Upper lobe of left lung (tissue), 4 donors: ENCODE data around the gene PLK5.
A peak's percentile ranks its signal among the peaks of the same experiment; 100 is the strongest.

Experiments used
- EP300 ChIP-seq, 4 donors: sonication (generic); formaldehyde crosslinking; IDR thresholded peaks; one replicate each; pipeline ENCODE4 v1.5.1; 2017; ENCODE audit warnings: antibody characterized with exemption in 4 of 4, control low read depth in 2 of 4
- POLR2A ChIP-seq, 4 donors: fragments of 450-650 bp; IDR thresholded peaks; one replicate each; pipeline ENCODE4 v1.5.1; 2016 to 2017; ENCODE audit warnings: antibody characterized with exemption in 4 of 4, mild to moderate bottlenecking in 2 of 4
- POLR2AphosphoS5 ChIP-seq, 2 donors: sonication (generic); formaldehyde crosslinking; IDR thresholded peaks; one replicate each; pipeline ENCODE4 v1.5.1; 2017; ENCODE audit warnings: antibody characterized with exemption in 2 of 2
- TF ChIP-seq, protein P1 (sequence below), 6 experiments: fragments of 450-650 bp in 4 of 6; fragments of 200-600 bp in 2 of 6; sonication (generic) in 2 of 6; IDR thresholded peaks; one replicate each; pipeline ENCODE4 v1.5.1; 2016 to 2019; ENCODE audit warnings: antibody characterized with exemption in 6 of 6

DNA sequence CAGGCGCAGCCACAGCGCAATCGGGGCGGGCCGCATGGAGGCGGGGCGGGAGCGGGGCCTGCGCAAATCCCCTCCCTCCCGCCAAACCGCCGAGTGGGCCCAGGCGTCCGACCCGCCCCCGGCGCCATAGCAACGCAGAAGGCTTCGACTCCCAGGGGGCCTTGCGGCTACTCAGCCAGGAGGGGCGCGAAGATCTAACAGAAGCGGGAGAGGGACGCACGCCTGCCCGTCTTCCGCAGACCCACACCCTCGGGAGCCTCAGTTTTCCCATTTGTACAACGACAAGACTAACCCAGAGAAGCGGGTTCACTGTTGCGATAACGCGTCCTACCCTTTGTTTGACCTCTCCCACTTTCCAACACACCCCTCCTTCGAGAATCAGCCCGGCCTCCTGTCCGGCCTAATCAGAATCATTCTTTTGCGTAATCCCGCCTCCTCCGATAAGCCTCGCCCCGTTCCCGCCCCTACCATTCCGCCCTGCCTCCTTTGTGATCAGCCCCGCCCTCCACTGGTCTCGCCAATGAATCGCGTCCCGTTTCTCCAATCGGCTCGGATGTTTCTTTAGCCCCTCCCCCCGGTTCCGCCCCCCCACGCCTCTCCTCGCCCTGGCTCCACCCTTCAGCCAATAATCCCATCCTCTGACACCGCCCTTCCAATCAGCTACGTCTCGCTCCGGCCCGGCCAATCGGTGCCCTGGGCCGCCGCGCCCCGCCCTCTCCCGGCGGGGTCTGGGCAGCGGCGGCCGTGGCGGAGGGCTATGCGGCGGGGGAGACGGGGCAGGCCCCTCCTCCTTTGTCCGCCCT lies 33.4 kb upstream of the PLK5 start, which contains the start of gene PCSK4:
- TF ChIP-seq POLR2A (IDR thresholded peaks at IDR 0.05): peak in 1 of 4 donors; percentile 23
- TF ChIP-seq, protein P1, sequence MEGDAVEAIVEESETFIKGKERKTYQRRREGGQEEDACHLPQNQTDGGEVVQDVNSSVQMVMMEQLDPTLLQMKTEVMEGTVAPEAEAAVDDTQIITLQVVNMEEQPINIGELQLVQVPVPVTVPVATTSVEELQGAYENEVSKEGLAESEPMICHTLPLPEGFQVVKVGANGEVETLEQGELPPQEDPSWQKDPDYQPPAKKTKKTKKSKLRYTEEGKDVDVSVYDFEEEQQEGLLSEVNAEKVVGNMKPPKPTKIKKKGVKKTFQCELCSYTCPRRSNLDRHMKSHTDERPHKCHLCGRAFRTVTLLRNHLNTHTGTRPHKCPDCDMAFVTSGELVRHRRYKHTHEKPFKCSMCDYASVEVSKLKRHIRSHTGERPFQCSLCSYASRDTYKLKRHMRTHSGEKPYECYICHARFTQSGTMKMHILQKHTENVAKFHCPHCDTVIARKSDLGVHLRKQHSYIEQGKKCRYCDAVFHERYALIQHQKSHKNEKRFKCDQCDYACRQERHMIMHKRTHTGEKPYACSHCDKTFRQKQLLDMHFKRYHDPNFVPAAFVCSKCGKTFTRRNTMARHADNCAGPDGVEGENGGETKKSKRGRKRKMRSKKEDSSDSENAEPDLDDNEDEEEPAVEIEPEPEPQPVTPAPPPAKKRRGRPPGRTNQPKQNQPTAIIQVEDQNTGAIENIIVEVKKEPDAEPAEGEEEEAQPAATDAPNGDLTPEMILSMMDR (IDR thresholded peaks at IDR 0.05): peak in 2 of 6 experiments; percentile 6 to 24
- TF ChIP-seq EP300 (IDR thresholded peaks at IDR 0.05): no peak
- peak; percentile 33 to 49 for TF ChIP-seq POLR2AphosphoS5 (IDR thresholded peaks at IDR 0.05)
